CD4-positive, alpha-beta memory T cell (primary cell): ENCODE results near the gene CBX8. TPM values are rescaled to one million over a fixed set of nuclear protein-coding genes. Genes with fewer than 3 reads are reported as not detected.
"Not testable (repeated sequence)": the region's sequence is repeated elsewhere in the genome, so short reads cannot be mapped to it uniquely, and the experiment has no call there.

ENCODE experiments used
- CTCF ChIA-PET: fragments of 350-600 bp; sonication (Branson Sonifier 250); formaldehyde crosslinking; loops from one replicate; lab custom pipeline; 2021; ENCODE audit warnings: inconsistent platforms; ENCODE audit not compliant: partially characterized antibody; lab: Charles Lee
- POLR2A ChIA-PET: fragments of 350-600 bp; sonication (Branson Sonifier 250); formaldehyde crosslinking; loops from one replicate; lab custom pipeline; 2021; ENCODE audit not compliant: partially characterized antibody; lab: Charles Lee
- DNase-seq, 5 donors: peaks; one replicate each; pipeline versions ENCODE4 v3.0.0 to v3.0.0-alpha.2; 2020 to 2022; ENCODE audit warnings: mixed read lengths in 1 of 5
- H3K27ac ChIP-seq: one replicate; pipeline ENCODE4 v1.7.0; 2013; ENCODE audit warnings: low read depth, low read length
- H3K27me3 ChIP-seq: 2 replicates; pipeline ENCODE4 v1.7.0; 2013; ENCODE audit warnings: mild to moderate bottlenecking, low read length, moderate library complexity; ENCODE audit not compliant: insufficient read depth
- H3K36me3 ChIP-seq: 2 replicates; pipeline ENCODE4 v1.7.0; 2013; ENCODE audit warnings: mild to moderate bottlenecking, low read length, moderate library complexity; ENCODE audit not compliant: insufficient read depth
- H3K4me1 ChIP-seq: 2 replicates; pipeline ENCODE4 v1.7.0; 2013; ENCODE audit warnings: mild to moderate bottlenecking, low read length, moderate library complexity; ENCODE audit not compliant: insufficient read depth
- H3K4me3 ChIP-seq, 2 donors: one replicate each; pipeline ENCODE4 v1.7.0; 2013; ENCODE audit warnings: low read length in 2 of 2, mild to moderate bottlenecking in 1 of 2
- H3K9me3 ChIP-seq, 2 donors: one replicate each; pipeline ENCODE4 v1.7.0; 2013; ENCODE audit warnings: low read length in 2 of 2, control low read depth in 1 of 2; ENCODE audit not compliant: control insufficient read depth in 1 of 2
- H3K27ac Mint-ChIP-seq, 7 donors: one replicate each; pipeline ENCODE4 v1.8.0; 2020 to 2021; ENCODE audit warnings: mixed read lengths in 7 of 7, mild to moderate bottlenecking in 6 of 7, inconsistent platforms in 3 of 7, moderate library complexity in 3 of 7
- H3K27me3 Mint-ChIP-seq, 2 donors: one replicate each; pipeline ENCODE4 v1.8.0; 2020 to 2021; ENCODE audit warnings: mixed read lengths in 2 of 2
- H3K36me3 Mint-ChIP-seq, 2 donors: one replicate each; pipeline ENCODE4 v1.8.0; 2020 to 2021; ENCODE audit warnings: mixed read lengths in 2 of 2, inconsistent platforms in 1 of 2, mild to moderate bottlenecking in 1 of 2
- H3K4me1 Mint-ChIP-seq, 4 donors: one replicate each; pipeline ENCODE4 v1.8.0; 2020 to 2021; ENCODE audit warnings: mixed read lengths in 4 of 4, mild to moderate bottlenecking in 1 of 4
- H3K4me3 Mint-ChIP-seq, 8 donors: one replicate each; pipeline ENCODE4 v1.8.0; 2020 to 2021; ENCODE audit warnings: mixed read lengths in 8 of 8, mild to moderate bottlenecking in 7 of 8, moderate library complexity in 6 of 8, inconsistent platforms in 3 of 8
- H3K9me3 Mint-ChIP-seq, 8 donors: one replicate each; pipeline ENCODE4 v1.8.0; 2020 to 2021; ENCODE audit warnings: mixed read lengths in 8 of 8, mild to moderate bottlenecking in 5 of 8, inconsistent platforms in 3 of 8, moderate library complexity in 1 of 8
- intact Hi-C: fragments of 100-400 bp; cut with micrococcal nuclease; formaldehyde crosslinking; loops from one replicate; pipeline ENCODE4 v1.15.1; 2023
- polyA plus RNA-seq, 2 donors: library from polyadenylated mRNA; unstranded; fragments of 300-500 nt; fragmentation: Illumina TruSeq; gene quantifications; one replicate each; pipeline ENCODE4 v1.2.3, GENCODE V29; 2021
- total RNA-seq, 2 experiments: library from RNA; stranded (reverse); gene quantifications; one replicate each; pipeline ENCODE4 v1.2.3, GENCODE V29; 2021

CBX8 gene
- total and polyA plus RNA-seq, 4 experiments from 2014 or later: 0.29 to 4.1 (median 1.6) TPM

GRCh38 chr17:79775632-79776031 lies 21.2 kb downstream of the CBX8 start:
- ChIA-PET POLR2A (no interaction called here), CTCF (interaction anchor here (0.8 to 2.6 kb wide), 2 partner anchors 30 to 65 kb away, joined by 4 to 8 read pairs; no protein-coding TSS in a partner anchor)
- Mint-ChIP-seq H3K4me1 (peaks cover 2 to 12% (median 10%) of the 10 kb centered on the region in 4 donors), H3K9me3 (peaks cover 0 to 4% (median 0%) of the 10 kb centered on the region in 8 donors), H3K36me3 (no peaks in the 10 kb centered on the region), H3K27ac (peak overlapping the region in 1 of 7 donors; percentile 11), H3K4me3 (no peak overlapping the region), H3K27me3 (peaks cover 39 to 43% of the 10 kb centered on the region in 2 donors)
- Histone ChIP-seq H3K4me3 (no peak overlapping the region), H3K36me3 (no peaks in the 10 kb centered on the region), H3K4me1 (peaks cover 20% of the 10 kb centered on the region), H3K27me3 (peaks cover 20% of the 10 kb centered on the region), H3K27ac (no peak overlapping the region), H3K9me3 (no peaks in the 10 kb centered on the region)
- no peak for DNase-seq
- intact Hi-C loops: loop anchor here (2.0 kb wide), 1 partner anchor 21 kb away; the partner anchor contains the start of gene CBX8

GRCh38 chr17:79774561-79774975 lies 22.3 kb downstream of the CBX8 start:
- no peak overlapping the region for H3K27ac ChIP-seq
- peaks cover 20% of the 10 kb centered on the region for H3K4me1 ChIP-seq
- ChIA-PET CTCF (interaction anchor here (0.9 kb wide), 1 partner anchor 28 kb away, joined by 3 read pairs; no protein-coding TSS in a partner anchor), POLR2A (interaction anchor here (1.1 kb wide), 1 partner anchor 22 kb away, joined by 4 read pairs; the partner anchor contains the start of gene CBX8)
- Mint-ChIP-seq H3K4me3 (no peak overlapping the region), H3K27ac (no peak overlapping the region), H3K9me3 (peaks cover 0 to 4% (median 0%) of the 10 kb centered on the region in 8 donors), H3K27me3 (peaks cover 37 to 39% of the 10 kb centered on the region in 2 donors), H3K36me3 (no peaks in the 10 kb centered on the region), H3K4me1 (peaks cover 2 to 10% (median 9%) of the 10 kb centered on the region in 4 donors)
- peaks cover 20% of the 10 kb centered on the region for H3K27me3 ChIP-seq
- no peak for DNase-seq
- H3K9me3 ChIP-seq: no peaks in the 10 kb centered on the region
- H3K36me3 ChIP-seq: no peaks in the 10 kb centered on the region
- intact Hi-C loops: no loop called here
- no peak overlapping the region for H3K4me3 ChIP-seq

GRCh38 chr17:79772726-79773125 lies 24.2 kb downstream of the CBX8 start:
- DNase-seq, H3K4me1 Mint-ChIP-seq, H3K4me3 ChIP-seq, H3K27ac ChIP-seq, POLR2A ChIA-PET, H3K36me3 ChIP-seq, intact Hi-C loops, H3K36me3 Mint-ChIP-seq, H3K9me3 Mint-ChIP-seq, H3K4me3 Mint-ChIP-seq, H3K27ac Mint-ChIP-seq, CTCF ChIA-PET, H3K9me3 ChIP-seq: not testable (repeated sequence)
- peaks cover 32 to 42% of the 10 kb centered on the region in 2 donors for H3K27me3 Mint-ChIP-seq
- Histone ChIP-seq H3K4me1 (peaks cover 11% of the 10 kb centered on the region), H3K27me3 (peaks cover 20% of the 10 kb centered on the region)

- Mint-ChIP-seq H3K27me3 (peaks cover 26 to 42% of the 10 kb centered on the region in 2 donors), H3K36me3 (peaks cover 0 to 3% of the 10 kb centered on the region in 2 donors), H3K4me1 (no peaks in the 10 kb centered on the region), H3K4me3 (no peak overlapping the region), H3K27ac (no peak overlapping the region), H3K9me3 (peaks cover 0 to 2% (median 0%) of the 10 kb centered on the region in 8 donors)
- H3K4me1 ChIP-seq: no peaks in the 10 kb centered on the region
- no peak for DNase-seq
- peaks cover 10% of the 10 kb centered on the region for H3K27me3 ChIP-seq
- no peaks in the 10 kb centered on the region for H3K36me3 ChIP-seq
- H3K27ac ChIP-seq: no peak overlapping the region
- H3K9me3 ChIP-seq: no peaks in the 10 kb centered on the region
- no peak overlapping the region for H3K4me3 ChIP-seq
- POLR2A ChIA-PET: no interaction called here
- intact Hi-C loops: no loop called here
- CTCF ChIA-PET: no interaction called here
These were observed 25.6 kb downstream of the CBX8 start for GRCh38 chr17:79771276-79771675.

- no peak overlapping the region for H3K4me3 Mint-ChIP-seq
- peaks cover 0 to 2% (median 0%) of the 10 kb centered on the region in 8 donors for H3K9me3 Mint-ChIP-seq
- Histone ChIP-seq H3K9me3 (no peaks in the 10 kb centered on the region), H3K4me3 (no peak overlapping the region), H3K36me3 (no peaks in the 10 kb centered on the region), H3K4me1 (no peaks in the 10 kb centered on the region), H3K27ac (no peak overlapping the region), H3K27me3 (no peaks in the 10 kb centered on the region)
- no peaks in the 10 kb centered on the region for H3K4me1 Mint-ChIP-seq
- ChIA-PET POLR2A (no interaction called here), CTCF (no interaction called here)
- intact Hi-C loops: no loop called here
- peaks cover 0 to 3% of the 10 kb centered on the region in 2 donors for H3K36me3 Mint-ChIP-seq
- DNase-seq: no peak
- no peak overlapping the region for H3K27ac Mint-ChIP-seq
- peaks cover 23 to 35% of the 10 kb centered on the region in 2 donors for H3K27me3 Mint-ChIP-seq
These were observed 27.0 kb downstream of the CBX8 start for GRCh38 chr17:79769570-79770506.

GRCh38 chr17:79765708-79766107 lies 31.2 kb downstream of the CBX8 start:
- H3K27me3 Mint-ChIP-seq: peaks cover 14 to 29% of the 10 kb centered on the region in 2 donors
- no peaks in the 10 kb centered on the region for H3K9me3 ChIP-seq
- DNase-seq: no peak
- no peak overlapping the region for H3K27ac ChIP-seq
- no peak overlapping the region for H3K27ac Mint-ChIP-seq
- ChIA-PET CTCF (no interaction called here), POLR2A (interaction anchor here (0.8 kb wide), 1 partner anchor 15 kb away, joined by 3 read pairs; no protein-coding TSS in a partner anchor)
- intact Hi-C loops: no loop called here
- H3K4me3 Mint-ChIP-seq: no peak overlapping the region
- H3K27me3 ChIP-seq: no peaks in the 10 kb centered on the region
- H3K4me3 ChIP-seq: no peak overlapping the region
- no peaks in the 10 kb centered on the region for H3K36me3 ChIP-seq
- no peaks in the 10 kb centered on the region for H3K4me1 Mint-ChIP-seq
- peaks cover 0 to 3% of the 10 kb centered on the region in 2 donors for H3K36me3 Mint-ChIP-seq
- H3K4me1 ChIP-seq: no peaks in the 10 kb centered on the region
- H3K9me3 Mint-ChIP-seq: peaks cover 0 to 2% (median 0%) of the 10 kb centered on the region in 8 donors

- ChIA-PET CTCF (no interaction called here), POLR2A (no interaction called here)
- Histone ChIP-seq H3K4me3 (no peak overlapping the region), H3K9me3 (no peaks in the 10 kb centered on the region), H3K4me1 (no peaks in the 10 kb centered on the region), H3K27ac (no peak overlapping the region), H3K36me3 (no peaks in the 10 kb centered on the region), H3K27me3 (no peaks in the 10 kb centered on the region)
- intact Hi-C loops: no loop called here
- no peaks in the 10 kb centered on the region for H3K4me1 Mint-ChIP-seq
- no peak overlapping the region for H3K27ac Mint-ChIP-seq
- no peaks in the 10 kb centered on the region for H3K36me3 Mint-ChIP-seq
- no peak for DNase-seq
- H3K4me3 Mint-ChIP-seq: no peak overlapping the region
- no peaks in the 10 kb centered on the region for H3K9me3 Mint-ChIP-seq
- peaks cover 10 to 12% of the 10 kb centered on the region in 2 donors for H3K27me3 Mint-ChIP-seq
These were observed 34.8 kb downstream of the CBX8 start for GRCh38 chr17:79761894-79762589.
